Breast epithelium (tissue), 3 donors: ENCODE data around the gene SREBF1.

Experiments used
- POLR2A ChIP-seq: fragments of 450-650 bp; IDR thresholded peaks from one replicate; pipeline ENCODE4 v1.6.1; 2016; ENCODE audit warnings: antibody characterized with exemption, mild to moderate bottlenecking, moderate library complexity
- TF ChIP-seq, protein P1 (sequence below), 3 donors: fragments of 450-650 bp; IDR thresholded peaks; one replicate each; pipeline ENCODE4 v1.5.1; 2016 to 2017; ENCODE audit warnings: antibody characterized with exemption in 3 of 3, mild to moderate bottlenecking in 3 of 3, moderate library complexity in 3 of 3

DNA sequence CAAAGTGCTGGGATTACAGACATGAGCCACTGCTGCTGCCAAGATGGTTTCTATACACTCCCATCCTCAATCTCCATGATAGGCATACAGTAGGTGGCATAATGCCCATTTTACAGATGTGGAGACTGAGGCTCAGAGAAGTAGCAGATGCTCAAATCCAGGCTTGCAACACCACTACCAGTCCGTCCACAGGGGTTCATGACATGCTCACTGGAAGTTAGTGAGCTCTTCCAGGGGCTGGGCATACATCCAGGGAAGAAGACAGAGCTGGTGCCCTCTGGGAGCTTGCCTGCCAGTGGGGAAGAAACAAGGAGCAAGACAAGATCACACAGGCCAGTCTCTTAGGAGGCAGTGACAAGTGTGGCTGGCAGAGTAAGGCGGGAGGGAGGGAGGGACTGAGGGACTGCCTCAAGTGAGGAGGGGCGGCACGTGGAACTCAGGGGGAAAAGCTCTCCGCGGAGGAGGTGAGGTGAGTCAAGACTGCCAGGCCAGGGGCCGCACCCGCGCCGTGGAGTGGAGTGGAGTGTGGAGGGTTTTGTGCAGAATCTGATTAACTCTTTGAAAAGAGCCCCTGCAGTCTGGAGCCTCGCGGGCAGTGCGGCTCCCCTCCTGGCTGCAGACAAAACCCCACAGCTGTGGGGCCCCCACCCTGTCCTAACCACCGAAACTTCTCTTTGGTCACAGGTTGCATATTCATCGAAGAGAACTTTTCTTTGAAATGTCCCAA lies 27.9 kb downstream of the SREBF1 start:
- TF ChIP-seq, protein P1, sequence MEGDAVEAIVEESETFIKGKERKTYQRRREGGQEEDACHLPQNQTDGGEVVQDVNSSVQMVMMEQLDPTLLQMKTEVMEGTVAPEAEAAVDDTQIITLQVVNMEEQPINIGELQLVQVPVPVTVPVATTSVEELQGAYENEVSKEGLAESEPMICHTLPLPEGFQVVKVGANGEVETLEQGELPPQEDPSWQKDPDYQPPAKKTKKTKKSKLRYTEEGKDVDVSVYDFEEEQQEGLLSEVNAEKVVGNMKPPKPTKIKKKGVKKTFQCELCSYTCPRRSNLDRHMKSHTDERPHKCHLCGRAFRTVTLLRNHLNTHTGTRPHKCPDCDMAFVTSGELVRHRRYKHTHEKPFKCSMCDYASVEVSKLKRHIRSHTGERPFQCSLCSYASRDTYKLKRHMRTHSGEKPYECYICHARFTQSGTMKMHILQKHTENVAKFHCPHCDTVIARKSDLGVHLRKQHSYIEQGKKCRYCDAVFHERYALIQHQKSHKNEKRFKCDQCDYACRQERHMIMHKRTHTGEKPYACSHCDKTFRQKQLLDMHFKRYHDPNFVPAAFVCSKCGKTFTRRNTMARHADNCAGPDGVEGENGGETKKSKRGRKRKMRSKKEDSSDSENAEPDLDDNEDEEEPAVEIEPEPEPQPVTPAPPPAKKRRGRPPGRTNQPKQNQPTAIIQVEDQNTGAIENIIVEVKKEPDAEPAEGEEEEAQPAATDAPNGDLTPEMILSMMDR (IDR thresholded peaks at IDR 0.05): no peak
- TF ChIP-seq POLR2A: no peak
